HepG2 (cell line): Measurements from ENCODE around the gene TCF23.

Experiments
- CTCF ChIP-seq: sonication (generic); formaldehyde crosslinking; IDR thresholded peaks from 2 replicates; pipeline ENCODE4 v1.5.0; 2020; ENCODE audit warnings: mild to moderate bottlenecking, missing genetic modification reagents, moderate library complexity
- KDM6A ChIP-seq: IDR thresholded peaks from 2 replicates; pipeline ENCODE4 v1.6.1; 2016; ENCODE audit warnings: low read depth
- SOX6 ChIP-seq, 2 experiments: fragments of 450-650 bp in 1 of 2; sonication (generic) in 1 of 2; formaldehyde crosslinking in 1 of 2; IDR thresholded peaks; 2 replicates each; pipeline versions ENCODE4 v1.4.0 to v1.6.1; 2017 to 2020; ENCODE audit warnings: antibody characterized with exemption in 1 of 2, mild to moderate bottlenecking in 1 of 2, missing genetic modification reagents in 1 of 2
- TAF1 ChIP-seq: sonication (generic); formaldehyde crosslinking; IDR thresholded peaks from 2 replicates; pipeline ENCODE4 v1.4.0; 2020; ENCODE audit warnings: missing genetic modification reagents
- TF ChIP-seq, protein P1 (sequence below): sonication (generic); formaldehyde crosslinking; IDR thresholded peaks from 2 replicates; pipeline ENCODE4 v1.4.0; 2020; ENCODE audit warnings: mild to moderate bottlenecking, missing genetic modification reagents

DNA sequence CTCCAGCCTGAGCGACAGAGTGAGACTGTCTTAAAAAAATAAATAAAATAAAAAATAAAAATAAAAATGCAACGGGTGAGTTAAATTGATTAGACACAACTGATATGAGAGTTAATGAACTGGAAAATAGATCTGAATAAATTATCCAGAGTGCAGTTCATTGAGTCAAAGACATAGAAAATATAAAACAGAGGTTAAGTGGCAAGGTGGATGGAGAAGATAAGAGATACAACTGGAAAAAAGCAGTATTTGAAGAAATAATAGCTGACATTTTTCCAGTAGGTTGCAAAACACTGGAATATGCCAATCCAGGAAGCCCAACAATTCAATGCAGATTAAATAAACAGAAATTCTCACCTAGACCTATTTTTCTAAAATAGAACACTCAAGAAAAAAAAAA lies 40.6 kb upstream of the TCF23 start:
- TF ChIP-seq SOX6 (IDR thresholded peaks at IDR 0.05) (no peak), SOX6 (CRISPR knock-in tag; IDR thresholded peaks at IDR 0.05) (no peak), CTCF (CRISPR knock-in tag) (no peak), KDM6A (CRISPR knock-in tag) (no peak), TAF1 (no peak)
- TF ChIP-seq, protein P1, sequence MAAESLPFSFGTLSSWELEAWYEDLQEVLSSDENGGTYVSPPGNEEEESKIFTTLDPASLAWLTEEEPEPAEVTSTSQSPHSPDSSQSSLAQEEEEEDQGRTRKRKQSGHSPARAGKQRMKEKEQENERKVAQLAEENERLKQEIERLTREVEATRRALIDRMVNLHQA (CRISPR knock-in tag), result no peak
